ENCODE measurements around the gene COL15A1. TPM values are rescaled to one million over a fixed set of nuclear protein-coding genes. Genes with fewer than 3 reads are reported as not detected.

The COL15A1 gene
- total and polyA plus RNA-seq, 2 of the 8 experiments (the other 6 are each of a cell fraction or from before 2014, with no cell fraction given), result 0.12 to 0.15 TPM

- H3K27me3 ChIP-seq (replicated peaks in 1 of 4; ENCODE audit: control insufficient read depth in 3 of 4, extremely low read depth in 1 of 4, insufficient read depth in 3 of 4, low read length in 3 of 4), result no peaks in the 10 kb centered on the region
- CTCF ChIA-PET (ENCODE audit: partially characterized antibody), result interaction anchor here (1.3 kb wide), 1 partner anchor 12 kb away, joined by 3 read pairs; no protein-coding TSS in a partner anchor
- H3K23me2 ChIP-seq (ENCODE audit: low read depth, low read length), result no peaks in the 10 kb centered on the region
- no peaks in the 10 kb centered on the region for H3K36me3 ChIP-seq (ENCODE audit: control insufficient read depth in 2 of 4, insufficient read depth in 4 of 4, low read length in 3 of 4)
- no peak overlapping the region for H3K9ac ChIP-seq (replicated peaks in 1 of 4; ENCODE audit: extremely low read depth in 1 of 4, low read depth in 3 of 4, low read length in 3 of 4)
- no peak overlapping the region for H3K18ac ChIP-seq (ENCODE audit: extremely low read depth, low read length)
- H2AK5ac ChIP-seq (ENCODE audit: low read depth, low read length), result no peak overlapping the region
- no peak overlapping the region for H3K14ac ChIP-seq (ENCODE audit: insufficient read length)
- H3K23ac ChIP-seq (ENCODE audit: insufficient read length), result no peak overlapping the region
- POLR2A ChIA-PET (ENCODE audit: partially characterized antibody), result interaction anchor here (0.9 kb wide), 1 partner anchor 10 kb away, joined by 3 read pairs; no protein-coding TSS in a partner anchor
- H2AFZ ChIP-seq (ENCODE audit: low read length), result no peak overlapping the region
- H3K4ac ChIP-seq (replicated peaks; ENCODE audit: insufficient read length, low read depth, low read length), result no peak overlapping the region
- WGBS, 2 experiments (ENCODE audit: extremely low coverage in 1 of 2, insufficient coverage in 1 of 2, insufficient read length in 1 of 2, insufficient replicate concordance in 2 of 2, low coverage in 1 of 2, low lambda C conversion rate in 2 of 2, missing lambda C conversion rate in 1 of 2), result 89% methylated on average over 2 of the region's 2 CpGs; no CpG with 5 or more reads in 1 of the 2 experiments
- no peak overlapping the region for H3K56ac ChIP-seq (replicated peaks; ENCODE audit: insufficient read length, low read depth, low read length)
- H4K20me1 ChIP-seq (replicated peaks in 1 of 2; ENCODE audit: control insufficient read depth in 1 of 2, insufficient read depth in 2 of 2, low read length in 2 of 2), result no peaks in the 10 kb centered on the region
- H2BK20ac ChIP-seq (ENCODE audit: low read length), result no peak overlapping the region
- peaks cover 0 to 3% (median 0%) of the 10 kb centered on the region in 4 experiments; a peak in 1 of 7 replicates for H3K4me1 ChIP-seq (replicated peaks in 1 of 4; ENCODE audit: control insufficient read depth in 3 of 4, insufficient read depth in 4 of 4, low read length in 3 of 4)
- no peak overlapping the region for H2BK5ac ChIP-seq (ENCODE audit: low read depth, low read length)
- H3K79me2 ChIP-seq (ENCODE audit: control insufficient read depth in 1 of 2, insufficient read depth in 2 of 2, low read length in 2 of 2), result no peaks in the 10 kb centered on the region
- no peaks in the 10 kb centered on the region for H3K9me3 ChIP-seq (ENCODE audit: insufficient read depth in 2 of 2, low read depth in 1 of 2, low read length in 1 of 2)
- H3K27ac ChIP-seq (ENCODE audit: low read depth, low read length), result no peak overlapping the region
- no peak overlapping the region for H4K8ac ChIP-seq (ENCODE audit: extremely low read depth, insufficient read depth, low read length)
- H2BK12ac ChIP-seq (ENCODE audit: low read depth, low read length), result no peak overlapping the region
- FAIRE-seq, result no peak
- H3K4me2 ChIP-seq (ENCODE audit: insufficient read depth in 1 of 2, low read depth in 2 of 2, low read length in 2 of 2), result no peak overlapping the region
- no peaks in the 10 kb centered on the region for H3K79me1 ChIP-seq (ENCODE audit: low read depth, low read length)
- H2BK120ac ChIP-seq (replicated peaks; ENCODE audit: low read depth, low read length), result no peak overlapping the region
- no peak overlapping the region for H3K4me3 ChIP-seq (ENCODE audit: extremely low read depth in 1 of 4, insufficient read depth in 2 of 4, low read depth in 3 of 4, low read length in 4 of 4)
- H4K91ac ChIP-seq (replicated peaks; ENCODE audit: insufficient read length, low read length), result no peak overlapping the region
- no peak overlapping the region for H2BK15ac ChIP-seq (ENCODE audit: low read length)
- no peak overlapping the region for H4K5ac ChIP-seq (ENCODE audit: insufficient read length, low read depth, low read length)
- no peak for DNase-seq (ENCODE audit: low read depth in 1 of 2, low spot score in 2 of 2)
- no peak for TF ChIP-seq RXRA (IDR thresholded peaks at IDR 0.05; ENCODE audit: insufficient read depth, low read depth, low read length)
Measured at GRCh38 chr9:98929071-98929470, 14.6 kb upstream of the COL15A1 start.

Data from H1 (cell line).